ENCODE results near the gene MINK1. TPM values are rescaled to one million over a fixed set of nuclear protein-coding genes. Genes with fewer than 3 reads are reported as not detected.

MINK1 gene
- total and polyA plus RNA-seq, 2 of the 8 experiments (the other 6 are each of a cell fraction or from before 2014, with no cell fraction given), result 26.9 to 77.7 TPM

GRCh38 chr17:4938069-4938491, 104.9 kb downstream of the MINK1 start:
- ChIA-PET POLR2A (ENCODE audit: partially characterized antibody) (interaction anchor here (2.3 to 27.4 kb wide), 6 partner anchors 9 to 42 kb away, joined by 9 to 987 read pairs (median 31); partner anchors contain the start of genes C17orf107, CHRNE, ENO3 and GP1BA), CTCF (ENCODE audit: partially characterized antibody) (interaction anchor here (0.7 to 5.9 kb wide), 5 partner anchors 17 to 207 kb away, joined by 3 to 26 read pairs (median 6); partner anchors contain the start of genes CHRNE, MED11 and SPAG7)
- Histone ChIP-seq H3K9ac (replicated peaks in 1 of 4; ENCODE audit: extremely low read depth in 1 of 4, low read depth in 3 of 4, low read length in 3 of 4) (no peak overlapping the region; a peak in 2 of 7 replicates), H3K27ac (ENCODE audit: low read depth, low read length) (no peak overlapping the region), H2BK12ac (ENCODE audit: low read depth, low read length) (no peak overlapping the region), H4K91ac (replicated peaks; ENCODE audit: insufficient read length, low read length) (no peak overlapping the region), H2AK5ac (ENCODE audit: low read depth, low read length) (no peak overlapping the region), H3K79me1 (ENCODE audit: low read depth, low read length) (peaks cover 9% of the 10 kb centered on the region), H3K23ac (ENCODE audit: insufficient read length) (no peak overlapping the region), H3K79me2 (ENCODE audit: control insufficient read depth in 1 of 2, insufficient read depth in 2 of 2, low read length in 2 of 2) (peaks cover 0 to 27% of the 10 kb centered on the region in 2 experiments; a peak in 3 of 4 replicates), H3K14ac (ENCODE audit: insufficient read length) (no peak overlapping the region), H3K4me1 (replicated peaks in 1 of 4; ENCODE audit: control insufficient read depth in 3 of 4, insufficient read depth in 4 of 4, low read length in 3 of 4) (peaks cover 0 to 11% (median 7%) of the 10 kb centered on the region in 4 experiments; a peak in 6 of 7 replicates), H3K4me2 (ENCODE audit: insufficient read depth in 1 of 2, low read depth in 2 of 2, low read length in 2 of 2) (peak overlapping the region; percentile 93 to 96; a peak in 1 of 4 replicates), H2BK5ac (ENCODE audit: low read depth, low read length) (0 out of 2 replicates have a peak overlapping the region, but pooled peaks have one; percentile 12), H2BK15ac (ENCODE audit: low read length) (no peak overlapping the region), H3K56ac (replicated peaks; ENCODE audit: insufficient read length, low read depth, low read length) (no peak overlapping the region), H3K9me3 (ENCODE audit: insufficient read depth in 2 of 2, low read depth in 1 of 2, low read length in 1 of 2) (no peaks in the 10 kb centered on the region), H3K4me3 (ENCODE audit: extremely low read depth in 1 of 4, insufficient read depth in 2 of 4, low read depth in 3 of 4, low read length in 4 of 4) (no peak overlapping the region), H3K4ac (replicated peaks; ENCODE audit: insufficient read length, low read depth, low read length) (no peak overlapping the region), H2BK20ac (ENCODE audit: low read length) (no peak overlapping the region), H2AFZ (ENCODE audit: low read length) (no peak overlapping the region), H3K27me3 (replicated peaks in 1 of 4; ENCODE audit: control insufficient read depth in 3 of 4, extremely low read depth in 1 of 4, insufficient read depth in 3 of 4, low read length in 3 of 4) (no peaks in the 10 kb centered on the region), H2BK120ac (replicated peaks; ENCODE audit: low read depth, low read length) (no peak overlapping the region), H4K5ac (ENCODE audit: insufficient read length, low read depth, low read length) (no peak overlapping the region), H3K36me3 (ENCODE audit: control insufficient read depth in 2 of 4, insufficient read depth in 4 of 4, low read length in 3 of 4) (peaks cover 13 to 23% (median 19%) of the 10 kb centered on the region in 4 experiments), H3K23me2 (ENCODE audit: low read depth, low read length) (peaks cover 15% of the 10 kb centered on the region; the same call in 1 of the 2 replicates), H4K8ac (ENCODE audit: extremely low read depth, insufficient read depth, low read length) (peak overlapping the region; percentile 42), H3K18ac (ENCODE audit: extremely low read depth, low read length) (no peak overlapping the region), H4K20me1 (replicated peaks in 1 of 2; ENCODE audit: control insufficient read depth in 1 of 2, insufficient read depth in 2 of 2, low read length in 2 of 2) (peaks cover 0 to 4% of the 10 kb centered on the region in 2 experiments)
- DNase-seq (ENCODE audit: low read depth in 1 of 2, low spot score in 2 of 2), result no peak
- WGBS, 2 experiments (ENCODE audit: extremely low coverage in 1 of 2, insufficient coverage in 1 of 2, insufficient read length in 1 of 2, insufficient replicate concordance in 2 of 2, low coverage in 1 of 2, low lambda C conversion rate in 2 of 2, missing lambda C conversion rate in 1 of 2), result 93% methylated on average over 11 of the region's 11 CpGs; no CpG with 5 or more reads in 1 of the 2 experiments
- FAIRE-seq, result no peak
- TF ChIP-seq, protein P1, sequence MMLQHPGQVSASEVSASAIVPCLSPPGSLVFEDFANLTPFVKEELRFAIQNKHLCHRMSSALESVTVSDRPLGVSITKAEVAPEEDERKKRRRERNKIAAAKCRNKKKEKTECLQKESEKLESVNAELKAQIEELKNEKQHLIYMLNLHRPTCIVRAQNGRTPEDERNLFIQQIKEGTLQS (IDR thresholded peaks at IDR 0.05; ENCODE audit: insufficient read depth, low read depth, low read length), result no peak
- TF ChIP-seq FOSL1 (IDR thresholded peaks at IDR 0.05; ENCODE audit: insufficient read depth, low read depth, low read length), result no peak
- TF ChIP-seq EP300 (IDR thresholded peaks at IDR 0.05; ENCODE audit: borderline replicate concordance in 1 of 2, low read depth in 2 of 2, low read length in 2 of 2), result no peak
- no peak for TF ChIP-seq ATF2 (IDR thresholded peaks at IDR 0.05; ENCODE audit: low read length)
- TF ChIP-seq MAFK (IDR thresholded peaks at IDR 0.05; ENCODE audit: low read depth, low read length), result no peak
- no peak for TF ChIP-seq USF2 (IDR thresholded peaks at IDR 0.05; ENCODE audit: low read length)
- TF ChIP-seq TEAD4 (IDR thresholded peaks at IDR 0.05; ENCODE audit: low read depth, low read length), result no peak
- no peak for TF ChIP-seq JUN (IDR thresholded peaks at IDR 0.05; ENCODE audit: low read depth, low read length)
